Fibroblast of villous mesenchyme (primary cell): ENCODE results near the gene BEGAIN. TPM values are rescaled to one million over a fixed set of nuclear protein-coding genes. Genes with fewer than 3 reads are reported as not detected.

Experiments used
- DNase-seq: peaks from one replicate; pipeline ENCODE4 v3.0.0-alpha.2; 2010; ENCODE audit warnings: low read depth
- H3K4me3 ChIP-seq: 2 replicates; pipeline ENCODE4 v1.5.1; 2011; ENCODE audit warnings: low read depth, mild to moderate bottlenecking, low read length
- total RNA-seq: library from RNA; depleted of rRNA; stranded (reverse); fragments of >200 nt; gene quantifications from 2 replicates; pipeline ENCODE4 v1.2.3, GENCODE V29; 2012
- TF ChIP-seq, protein P1 (sequence below): IDR thresholded peaks from 2 replicates; pipeline ENCODE4 v1.5.1; 2012; ENCODE audit warnings: low read depth, mild to moderate bottlenecking, low read length; ENCODE audit not compliant: insufficient read depth

Gene BEGAIN
- total RNA-seq, 1 donor = not detected

DNA sequence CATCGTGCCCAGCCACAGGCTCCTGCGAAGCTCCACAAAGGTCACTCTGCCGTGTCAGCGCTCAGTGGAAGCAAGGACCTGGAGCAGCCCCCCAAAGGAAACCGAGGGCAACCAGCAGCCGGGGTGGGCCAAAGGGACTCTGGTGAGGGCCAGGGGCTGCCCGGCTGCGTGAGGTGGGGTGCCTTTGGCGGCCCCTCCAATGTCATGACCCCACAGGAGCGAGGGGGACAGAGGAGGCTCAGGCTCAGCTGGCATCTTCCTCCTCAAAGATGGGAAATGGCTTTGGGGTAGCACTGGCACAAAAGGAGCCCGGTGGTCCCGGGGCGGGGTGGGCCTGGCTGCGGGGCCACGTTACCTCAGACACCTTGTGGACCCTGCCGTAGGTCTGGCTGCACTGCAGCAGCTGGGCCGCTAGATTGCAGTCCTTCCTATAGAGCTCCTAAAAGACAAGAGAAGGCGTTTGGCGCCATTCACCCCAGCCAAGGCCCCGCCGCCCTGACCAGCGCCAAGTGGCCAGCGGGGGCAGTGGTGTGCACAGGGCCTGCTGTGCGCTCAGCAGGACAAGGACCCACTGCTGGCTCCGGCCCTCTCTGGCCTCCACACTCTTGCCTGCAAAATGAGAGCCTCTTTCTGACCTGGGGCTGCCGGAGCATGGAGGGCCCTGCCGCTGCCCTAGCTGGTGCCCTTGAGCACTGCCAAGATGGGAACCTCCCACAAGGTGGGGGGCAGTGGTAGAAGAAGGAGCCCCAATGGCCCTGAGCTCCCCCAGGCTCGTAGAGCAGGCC is 46.9 kb downstream of the BEGAIN start:
- no peak overlapping the region for H3K4me3 ChIP-seq
- no peak for DNase-seq
- TF ChIP-seq, protein P1, sequence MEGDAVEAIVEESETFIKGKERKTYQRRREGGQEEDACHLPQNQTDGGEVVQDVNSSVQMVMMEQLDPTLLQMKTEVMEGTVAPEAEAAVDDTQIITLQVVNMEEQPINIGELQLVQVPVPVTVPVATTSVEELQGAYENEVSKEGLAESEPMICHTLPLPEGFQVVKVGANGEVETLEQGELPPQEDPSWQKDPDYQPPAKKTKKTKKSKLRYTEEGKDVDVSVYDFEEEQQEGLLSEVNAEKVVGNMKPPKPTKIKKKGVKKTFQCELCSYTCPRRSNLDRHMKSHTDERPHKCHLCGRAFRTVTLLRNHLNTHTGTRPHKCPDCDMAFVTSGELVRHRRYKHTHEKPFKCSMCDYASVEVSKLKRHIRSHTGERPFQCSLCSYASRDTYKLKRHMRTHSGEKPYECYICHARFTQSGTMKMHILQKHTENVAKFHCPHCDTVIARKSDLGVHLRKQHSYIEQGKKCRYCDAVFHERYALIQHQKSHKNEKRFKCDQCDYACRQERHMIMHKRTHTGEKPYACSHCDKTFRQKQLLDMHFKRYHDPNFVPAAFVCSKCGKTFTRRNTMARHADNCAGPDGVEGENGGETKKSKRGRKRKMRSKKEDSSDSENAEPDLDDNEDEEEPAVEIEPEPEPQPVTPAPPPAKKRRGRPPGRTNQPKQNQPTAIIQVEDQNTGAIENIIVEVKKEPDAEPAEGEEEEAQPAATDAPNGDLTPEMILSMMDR = peak; percentile 37

DNA sequence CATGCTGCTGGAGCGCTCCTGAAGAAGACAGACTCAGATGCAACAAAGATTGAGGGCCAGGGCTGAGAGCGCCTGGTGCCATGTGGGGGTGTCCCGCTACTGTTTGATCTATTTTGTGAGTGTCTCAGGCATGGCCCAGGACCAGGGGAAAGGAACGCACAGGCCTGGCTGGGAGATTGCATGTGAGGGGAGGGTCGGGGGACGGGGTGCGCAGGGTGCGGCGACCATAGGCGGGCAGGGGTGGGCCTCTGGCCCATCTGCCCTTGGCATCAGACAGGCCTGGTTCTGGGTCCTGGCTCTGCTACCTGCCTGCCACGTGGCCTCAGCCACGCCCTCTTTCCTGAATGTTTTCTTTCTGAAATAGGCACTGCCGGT is 47.5 kb downstream of the BEGAIN start:
- no peak overlapping the region for H3K4me3 ChIP-seq
- TF ChIP-seq, protein P1 = no peak
- no peak for DNase-seq

DNA sequence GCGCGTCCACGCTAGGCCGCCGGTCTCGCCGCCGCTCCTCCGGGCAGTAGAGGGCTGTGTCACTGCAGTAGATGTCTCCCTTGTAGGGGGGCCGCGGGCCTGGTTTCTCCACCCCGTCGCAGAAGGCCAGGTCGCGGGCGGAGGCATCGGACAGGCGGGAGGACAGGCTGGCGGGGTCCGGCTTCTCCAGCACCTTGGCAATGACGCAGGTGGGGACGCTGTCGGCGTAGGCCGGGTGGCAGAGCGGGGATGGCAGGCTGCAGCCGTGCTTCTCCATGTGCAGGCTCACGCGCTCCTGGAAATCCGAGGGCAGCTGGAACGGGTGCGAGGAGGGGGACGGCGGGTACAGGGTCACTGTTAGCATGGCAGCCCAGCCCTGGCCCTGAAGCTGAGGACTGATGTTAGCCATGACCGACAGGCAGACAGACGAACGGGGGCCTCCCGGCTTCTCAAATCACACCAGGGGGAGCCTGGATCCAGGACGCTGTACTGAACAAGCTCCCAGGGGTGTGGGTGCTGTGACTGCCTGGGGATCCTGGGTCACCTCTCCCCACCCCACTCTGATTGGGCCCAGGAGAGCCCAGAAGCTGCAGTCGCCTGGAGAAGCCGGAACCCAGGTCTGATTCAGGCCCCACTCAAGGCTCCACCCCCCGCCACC is 48.1 kb downstream of the BEGAIN start:
- H3K4me3 ChIP-seq = no peak overlapping the region
- TF ChIP-seq, protein P1 = no peak
- no peak for DNase-seq

DNA sequence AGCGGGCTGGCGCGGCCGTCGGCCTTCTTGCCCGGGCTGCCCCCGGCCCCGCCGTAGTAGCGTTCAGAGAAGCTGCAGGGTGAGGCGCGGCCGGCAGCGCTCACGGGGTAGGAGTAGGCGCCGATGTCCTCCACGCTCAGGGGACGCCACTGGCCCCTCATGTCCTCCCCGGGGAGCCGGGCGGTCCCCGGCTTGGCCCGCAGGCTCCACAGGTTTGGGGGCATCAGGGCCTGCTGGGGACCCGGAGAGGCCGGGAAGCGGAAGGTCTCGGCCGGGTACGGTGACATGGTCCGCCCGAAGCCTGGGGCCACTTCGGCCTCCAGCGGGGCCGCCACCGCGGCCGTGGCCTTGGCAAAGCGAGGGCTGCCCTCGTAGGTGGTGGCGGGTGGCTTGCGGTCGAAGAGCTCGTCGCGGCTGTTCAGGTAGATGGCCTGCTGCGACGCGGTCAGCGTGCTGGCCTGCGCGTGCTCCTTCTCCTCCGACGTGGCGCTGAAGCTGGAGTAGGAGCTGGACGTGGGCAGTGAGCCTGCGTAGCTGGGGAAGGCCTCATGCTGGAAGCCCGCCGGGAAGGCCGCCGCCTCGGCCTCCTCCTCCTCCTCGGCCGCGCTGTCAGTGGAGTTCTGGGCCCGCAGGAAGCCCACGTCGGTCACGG is 48.7 kb downstream of the BEGAIN start:
- DNase-seq = no peak

DNA sequence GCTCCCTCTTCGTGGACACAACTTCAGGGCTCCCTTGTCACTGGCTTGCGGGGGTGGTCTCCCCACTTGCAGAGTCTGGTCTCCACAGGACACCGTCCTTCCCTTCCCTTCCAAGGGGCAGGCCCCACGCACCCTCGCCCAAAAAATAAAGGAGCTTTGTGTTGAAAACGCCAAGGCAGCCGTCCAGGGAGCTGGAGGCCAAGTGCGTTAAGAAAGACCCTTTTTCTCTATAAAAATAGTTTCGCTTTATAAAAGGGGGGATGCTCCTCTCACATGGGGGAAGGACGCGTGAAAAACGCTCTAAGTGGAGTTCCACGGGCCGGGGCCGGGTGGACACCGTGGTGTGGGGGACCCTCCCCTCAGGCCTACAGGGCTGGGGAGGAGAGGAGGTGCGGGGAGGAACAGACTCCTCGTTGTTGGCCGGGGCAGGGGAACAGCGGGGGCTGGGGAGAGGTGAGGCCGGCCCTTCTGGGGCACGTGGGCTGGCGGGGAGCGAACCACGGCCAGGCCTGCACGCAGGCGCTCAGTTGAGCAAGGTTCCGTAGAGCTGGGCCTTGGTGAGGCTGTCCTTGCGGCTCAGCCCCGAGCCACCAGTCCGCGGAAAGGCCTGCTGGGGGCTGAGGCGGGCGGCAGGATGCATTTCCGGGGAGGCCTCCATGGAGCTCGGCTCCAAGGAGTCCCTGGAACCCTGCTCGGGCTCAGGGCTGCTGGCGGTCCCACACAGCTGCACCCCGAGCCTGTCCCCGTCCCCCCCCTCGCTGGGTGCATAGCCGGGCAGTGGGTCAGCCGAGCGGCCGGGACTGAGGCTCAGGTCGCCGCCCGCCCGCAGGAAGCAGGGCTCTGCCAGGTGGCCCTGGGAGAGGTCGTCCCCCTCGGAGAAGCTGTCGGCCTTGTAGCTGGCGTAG is 49.5 kb downstream of the BEGAIN start:
- no peak overlapping the region for H3K4me3 ChIP-seq
- DNase-seq = no peak
- TF ChIP-seq, protein P1 = no peak

More for the DNA sequence above, 48.7 kb downstream of the BEGAIN start:
- TF ChIP-seq, protein P1 = no peak
- H3K4me3 ChIP-seq = no peak overlapping the region

DNA sequence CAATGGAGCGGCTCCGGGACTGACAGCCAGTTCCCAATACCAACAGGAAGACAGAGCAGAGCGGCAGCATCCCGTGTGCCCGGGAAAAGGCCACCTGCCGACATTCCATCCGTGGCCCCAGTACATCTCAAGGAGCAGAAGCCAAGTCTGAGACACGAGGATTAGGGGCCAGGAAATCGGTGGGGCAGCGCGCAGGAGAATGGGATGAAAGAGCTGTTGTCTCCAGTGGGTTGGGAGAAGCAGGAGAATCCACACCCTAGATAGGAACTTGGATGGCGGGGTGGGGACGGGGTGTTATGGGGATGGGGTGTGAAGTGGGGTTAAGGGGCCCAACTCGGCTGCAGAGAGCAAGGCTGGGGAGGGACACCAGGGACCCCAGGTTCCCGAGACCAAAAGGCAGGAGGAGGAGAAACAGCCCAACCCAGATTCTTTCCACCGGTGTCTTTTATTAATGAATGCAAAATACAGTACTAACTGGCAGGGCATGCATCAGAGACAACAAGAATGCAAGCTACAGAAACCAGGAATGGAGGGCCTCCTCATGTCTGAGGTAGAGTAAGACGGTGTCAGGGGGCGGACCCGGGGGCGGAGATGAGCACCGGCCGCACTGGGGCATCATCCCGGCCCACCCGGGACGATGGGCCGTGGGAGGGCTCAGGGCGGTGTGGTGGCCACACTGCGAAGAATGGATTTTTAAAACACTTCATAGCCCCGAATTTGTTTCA is 50.3 kb downstream of the BEGAIN start:
- H3K4me3 ChIP-seq = no peak overlapping the region
- TF ChIP-seq, protein P1 = no peak

More for the DNA sequence above, 50.3 kb downstream of the BEGAIN start:
- DNase-seq = no peak
